Calu3 (cell line): ENCODE data around the gene PNMA6E. TPM values are rescaled to one million over a fixed set of nuclear protein-coding genes. Genes with fewer than 3 reads are reported as not detected.

Source experiments
- BruUV-seq: library from RNA; stranded (reverse); fragments of 400-500 nt; replicated peaks from 2 replicates; lab custom pipeline; 2021; lab: Mats Ljungman, UMichigan
- CTCF ChIA-PET: fragments of 300-600 bp; sonication (Branson Sonifier 250); formaldehyde crosslinking; loops from one replicate; lab custom pipeline; 2022; ENCODE audit warnings: antibody characterized with exemption; lab: Charles Lee
- DNase-seq: peaks from one replicate; pipeline ENCODE4 v3.0.0; 2022
- H3K27ac Mint-ChIP-seq: one replicate; pipeline ENCODE4 v1.8.0; 2022; ENCODE audit warnings: mixed read lengths; ENCODE audit not compliant: unreplicated experiment
- H3K27me3 Mint-ChIP-seq: one replicate; pipeline ENCODE4 v1.8.0; 2022; ENCODE audit warnings: mixed read lengths; ENCODE audit not compliant: unreplicated experiment
- H3K36me3 Mint-ChIP-seq: one replicate; pipeline ENCODE4 v1.8.0; 2022; ENCODE audit warnings: mild to moderate bottlenecking, moderate library complexity, mixed read lengths; ENCODE audit not compliant: insufficient read depth, unreplicated experiment
- H3K4me1 Mint-ChIP-seq: one replicate; pipeline ENCODE4 v1.8.0; 2022; ENCODE audit warnings: mild to moderate bottlenecking, low read depth, mixed read lengths; ENCODE audit not compliant: unreplicated experiment
- H3K4me3 Mint-ChIP-seq: one replicate; pipeline ENCODE4 v1.8.0; 2022; ENCODE audit warnings: mild to moderate bottlenecking, low read depth, moderate library complexity, mixed read lengths; ENCODE audit not compliant: unreplicated experiment
- H3K9me3 Mint-ChIP-seq: one replicate; pipeline ENCODE4 v1.8.0; 2022; ENCODE audit warnings: low read depth, mixed read lengths; ENCODE audit not compliant: unreplicated experiment
- intact Hi-C: fragments of 100-400 bp; cut with micrococcal nuclease; formaldehyde crosslinking; loops from one replicate; pipeline ENCODE4 v1.10.0; 2022; ENCODE audit not compliant: unreplicated experiment
- total RNA-seq: library from RNA; stranded (reverse); gene quantifications from 2 replicates; pipeline ENCODE4 v1.2.3, GENCODE V29; 2022
- TF ChIP-seq, protein P1 (sequence below): fragments of 200-600 bp; IDR thresholded peaks from one replicate; pipeline ENCODE4 v1.8.0; 2022; ENCODE audit warnings: antibody characterized with exemption; ENCODE audit not compliant: unreplicated experiment

The PNMA6E gene
- total RNA-seq, 1 experiment from 2014 or later, result not detected

GRCh38 chrX:153440556-153441135, 39.5 kb upstream of the PNMA6E start:
- intact Hi-C loops, result no loop called here

GRCh38 chrX:153439977-153440376, 38.8 kb upstream of the PNMA6E start:
- H3K4me1 Mint-ChIP-seq, result no peaks in the 10 kb centered on the region
- CTCF ChIA-PET, result no interaction called here
- H3K4me3 Mint-ChIP-seq, result no peak overlapping the region
- BruUV-seq, result no TSS peak
- H3K27ac Mint-ChIP-seq, result no peak overlapping the region
- no peak for DNase-seq
- peaks cover 13% of the 10 kb centered on the region for H3K36me3 Mint-ChIP-seq
- H3K27me3 Mint-ChIP-seq, result peaks cover 53% of the 10 kb centered on the region
- no peaks in the 10 kb centered on the region for H3K9me3 Mint-ChIP-seq
- intact Hi-C loops, result no loop called here
- TF ChIP-seq, protein P1, sequence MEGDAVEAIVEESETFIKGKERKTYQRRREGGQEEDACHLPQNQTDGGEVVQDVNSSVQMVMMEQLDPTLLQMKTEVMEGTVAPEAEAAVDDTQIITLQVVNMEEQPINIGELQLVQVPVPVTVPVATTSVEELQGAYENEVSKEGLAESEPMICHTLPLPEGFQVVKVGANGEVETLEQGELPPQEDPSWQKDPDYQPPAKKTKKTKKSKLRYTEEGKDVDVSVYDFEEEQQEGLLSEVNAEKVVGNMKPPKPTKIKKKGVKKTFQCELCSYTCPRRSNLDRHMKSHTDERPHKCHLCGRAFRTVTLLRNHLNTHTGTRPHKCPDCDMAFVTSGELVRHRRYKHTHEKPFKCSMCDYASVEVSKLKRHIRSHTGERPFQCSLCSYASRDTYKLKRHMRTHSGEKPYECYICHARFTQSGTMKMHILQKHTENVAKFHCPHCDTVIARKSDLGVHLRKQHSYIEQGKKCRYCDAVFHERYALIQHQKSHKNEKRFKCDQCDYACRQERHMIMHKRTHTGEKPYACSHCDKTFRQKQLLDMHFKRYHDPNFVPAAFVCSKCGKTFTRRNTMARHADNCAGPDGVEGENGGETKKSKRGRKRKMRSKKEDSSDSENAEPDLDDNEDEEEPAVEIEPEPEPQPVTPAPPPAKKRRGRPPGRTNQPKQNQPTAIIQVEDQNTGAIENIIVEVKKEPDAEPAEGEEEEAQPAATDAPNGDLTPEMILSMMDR, result no peak

More at GRCh38 chrX:153440556-153441135, 39.5 kb upstream of the PNMA6E start:
- H3K36me3 Mint-ChIP-seq, result peaks cover 13% of the 10 kb centered on the region
- no peak for DNase-seq
- H3K27me3 Mint-ChIP-seq, result peaks cover 46% of the 10 kb centered on the region
- H3K27ac Mint-ChIP-seq, result no peak overlapping the region
- no peaks in the 10 kb centered on the region for H3K4me1 Mint-ChIP-seq
- TF ChIP-seq, protein P1, result no peak
- no peak overlapping the region for H3K4me3 Mint-ChIP-seq
- no TSS peak for BruUV-seq
- H3K9me3 Mint-ChIP-seq, result no peaks in the 10 kb centered on the region
- CTCF ChIA-PET, result interaction anchor here (0.6 kb wide), 1 partner anchor 43 kb away, joined by 3 read pairs; no protein-coding TSS in a partner anchor

- TF ChIP-seq, protein P1, result no peak
- CTCF ChIA-PET, result no interaction called here
Observed at GRCh38 chrX:153438532-153438931, 37.4 kb upstream of the PNMA6E start.

DNA sequence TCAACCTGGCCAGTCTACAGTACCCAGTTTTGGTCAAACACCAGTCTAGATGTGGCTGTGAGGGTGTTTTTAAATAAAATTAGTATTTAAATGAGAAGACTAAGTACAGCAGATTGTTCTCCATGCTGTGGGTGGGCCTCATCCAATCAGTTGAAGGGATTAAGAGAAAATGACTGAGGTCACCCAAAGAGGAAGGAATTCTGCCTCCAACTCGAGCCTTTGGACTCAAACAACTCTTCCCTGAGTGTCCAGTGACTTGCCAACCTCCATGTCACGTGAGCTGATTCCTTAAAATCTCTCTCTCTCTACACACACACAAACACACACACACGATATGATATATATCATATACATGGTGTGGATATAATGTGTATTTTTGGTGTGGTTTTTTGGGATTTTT, 34.7 kb upstream of the PNMA6E start:
- DNase-seq, result no peak
- H3K27me3 Mint-ChIP-seq, result peaks cover 83% of the 10 kb centered on the region
- BruUV-seq, result no TSS peak
- TF ChIP-seq, protein P1, result no peak
- no peaks in the 10 kb centered on the region for H3K36me3 Mint-ChIP-seq
- peaks cover 3% of the 10 kb centered on the region for H3K9me3 Mint-ChIP-seq
- no peaks in the 10 kb centered on the region for H3K4me1 Mint-ChIP-seq
- intact Hi-C loops, result no loop called here
- H3K27ac Mint-ChIP-seq, result no peak overlapping the region
- no peak overlapping the region for H3K4me3 Mint-ChIP-seq
- CTCF ChIA-PET, result interaction anchor here (1.1 kb wide), 1 partner anchor 374 kb away, joined by 3 read pairs; no protein-coding TSS in a partner anchor

More at GRCh38 chrX:153438532-153438931, 37.4 kb upstream of the PNMA6E start:
- H3K4me3 Mint-ChIP-seq, result no peak overlapping the region
- H3K27me3 Mint-ChIP-seq, result peaks cover 63% of the 10 kb centered on the region
- BruUV-seq, result no TSS peak
- H3K36me3 Mint-ChIP-seq, result peaks cover 1% of the 10 kb centered on the region
- intact Hi-C loops, result no loop called here
- no peaks in the 10 kb centered on the region for H3K9me3 Mint-ChIP-seq
- H3K4me1 Mint-ChIP-seq, result no peaks in the 10 kb centered on the region
- no peak overlapping the region for H3K27ac Mint-ChIP-seq
- DNase-seq, result no peak
